Stimulated activated CD4-positive, alpha-beta T cell treated with anti-CD3 and anti-CD28 coated beads, Interleukin-12 subunit alpha, Interleukin-12 subunit beta, amount 100 ng/mL, for 4 hours (primary cell): ENCODE results near the gene C22orf15.

Source experiments
- DNase-seq: peaks from one replicate; pipeline ENCODE4 v3.0.0-alpha.2; 2020

Gene C22orf15

DNA sequence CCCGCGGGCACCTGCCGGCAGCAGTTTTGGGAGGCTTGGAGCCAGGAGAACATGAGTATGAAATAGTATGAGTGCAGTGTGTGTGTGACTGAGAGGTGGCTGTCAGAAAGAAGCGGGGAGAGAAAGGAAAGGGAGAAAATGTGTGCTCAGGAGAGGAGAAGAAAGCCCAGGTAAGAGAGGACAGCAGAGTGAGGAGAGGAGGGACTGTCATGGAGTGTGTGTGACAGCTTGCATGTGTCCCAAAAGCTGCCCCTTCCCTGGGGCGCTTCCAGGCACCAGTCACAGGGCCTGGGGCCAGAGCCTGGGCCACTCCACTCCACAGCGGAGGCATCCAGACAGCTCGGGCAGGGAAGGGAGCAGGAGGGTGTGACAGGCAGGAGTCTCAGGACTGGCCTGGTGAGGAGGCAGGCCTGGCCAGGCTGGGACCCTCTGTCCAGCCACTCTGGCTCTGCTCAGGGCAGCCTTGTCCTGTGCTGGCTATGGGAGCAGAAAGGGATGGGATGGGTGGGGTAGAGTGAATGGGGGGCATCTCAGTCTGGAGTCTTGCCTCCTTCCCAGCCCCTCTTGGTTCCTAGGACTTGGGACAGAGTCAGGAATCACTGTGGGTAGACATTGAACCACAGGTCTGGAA is 10.8 kb downstream of the C22orf15 start:
- DNase-seq, result no peak

DNA sequence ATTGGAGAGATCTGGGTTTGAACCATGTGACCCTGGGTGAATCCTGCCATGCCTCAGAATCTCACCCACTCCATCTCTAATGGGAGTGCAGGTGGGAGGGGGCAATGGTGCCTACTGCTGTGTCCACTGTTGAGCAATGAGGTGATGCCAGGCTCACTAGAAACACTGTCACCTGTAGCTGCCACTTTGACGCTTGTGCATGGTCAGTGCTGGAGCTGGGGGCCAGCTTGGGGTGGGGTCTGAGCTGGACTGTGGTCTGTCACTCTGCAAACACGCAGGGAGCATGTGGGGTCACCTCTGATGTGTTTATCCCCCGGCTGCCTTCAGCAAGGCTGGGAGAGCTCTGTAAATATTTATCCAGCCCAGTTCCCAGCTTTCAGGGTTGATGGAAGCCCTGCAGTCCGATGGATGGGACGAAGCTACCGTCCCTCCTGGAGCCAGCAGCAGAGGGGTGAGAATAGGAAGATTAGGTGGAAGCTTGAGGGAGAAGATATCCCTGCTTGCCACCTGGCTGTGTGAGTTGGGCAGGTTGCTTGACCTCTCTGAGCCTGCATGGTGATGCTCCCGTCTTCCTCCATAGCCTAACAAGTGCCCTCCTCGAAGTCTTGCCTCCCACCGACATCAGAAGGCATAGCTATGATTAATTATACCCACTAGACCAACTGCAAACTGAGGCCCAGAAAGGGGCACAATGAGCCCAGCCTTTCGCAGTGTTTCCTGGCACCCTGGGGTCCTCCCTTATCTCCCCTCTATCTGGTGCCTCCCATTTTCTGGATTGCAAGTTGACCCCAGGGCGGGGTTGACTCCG is 11.5 kb downstream of the C22orf15 start:
- no peak for DNase-seq

DNA sequence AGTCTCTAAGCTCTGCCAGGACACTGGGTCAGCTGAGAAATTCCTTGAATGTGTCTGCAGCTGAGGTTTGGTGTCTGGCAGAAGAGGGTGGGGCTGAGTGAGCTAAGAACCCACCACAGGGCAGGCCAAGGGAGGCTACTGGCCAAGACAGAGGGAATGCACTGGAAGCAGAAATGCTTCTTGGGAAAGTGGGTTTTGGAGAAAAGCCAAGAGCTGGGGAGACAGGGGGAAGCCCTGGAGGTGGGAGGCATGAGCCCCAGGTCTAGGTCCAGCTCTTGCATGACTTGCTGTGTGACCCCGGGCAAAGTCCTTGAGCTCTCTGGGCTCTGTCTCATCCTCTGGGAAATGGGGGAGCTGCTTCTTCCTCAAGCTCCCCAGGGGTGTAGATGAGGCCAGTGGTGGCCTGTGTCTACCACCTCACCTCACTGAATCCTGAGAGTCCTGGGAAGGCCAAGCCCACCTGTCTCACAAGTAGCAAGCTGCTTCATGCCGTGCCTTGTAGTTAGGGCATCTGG is 12.2 kb downstream of the C22orf15 start:
- no peak for DNase-seq

DNA sequence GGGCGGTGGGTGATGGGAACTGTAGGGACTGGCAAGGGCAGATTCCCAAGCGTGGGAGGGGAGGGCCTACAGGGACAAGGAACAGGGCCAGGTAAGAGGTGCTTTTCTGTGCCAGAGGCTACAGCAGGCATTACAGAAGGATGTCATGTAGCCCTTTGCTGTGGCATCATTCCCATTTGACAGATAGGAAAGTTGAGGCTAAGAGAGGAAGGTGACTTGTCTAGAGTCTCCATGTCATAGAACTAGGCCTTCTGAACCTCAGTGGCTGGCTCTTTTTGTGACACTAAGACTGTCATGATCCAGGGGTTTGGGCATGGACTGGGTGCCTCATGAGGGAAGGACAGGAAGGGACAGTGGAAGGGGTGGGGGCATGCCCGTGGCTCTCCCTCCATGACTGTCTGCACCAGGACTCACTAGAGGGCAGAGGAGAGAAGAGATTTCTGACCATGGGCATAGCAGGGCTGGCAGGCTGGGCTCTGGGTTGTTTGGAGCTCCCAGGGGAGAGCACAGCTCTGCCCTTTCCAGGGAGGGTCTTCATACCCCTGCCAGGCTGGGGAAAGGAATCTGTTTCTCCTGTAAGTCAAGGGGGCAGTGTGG is 13.1 kb downstream of the C22orf15 start:
- no peak for DNase-seq

DNA sequence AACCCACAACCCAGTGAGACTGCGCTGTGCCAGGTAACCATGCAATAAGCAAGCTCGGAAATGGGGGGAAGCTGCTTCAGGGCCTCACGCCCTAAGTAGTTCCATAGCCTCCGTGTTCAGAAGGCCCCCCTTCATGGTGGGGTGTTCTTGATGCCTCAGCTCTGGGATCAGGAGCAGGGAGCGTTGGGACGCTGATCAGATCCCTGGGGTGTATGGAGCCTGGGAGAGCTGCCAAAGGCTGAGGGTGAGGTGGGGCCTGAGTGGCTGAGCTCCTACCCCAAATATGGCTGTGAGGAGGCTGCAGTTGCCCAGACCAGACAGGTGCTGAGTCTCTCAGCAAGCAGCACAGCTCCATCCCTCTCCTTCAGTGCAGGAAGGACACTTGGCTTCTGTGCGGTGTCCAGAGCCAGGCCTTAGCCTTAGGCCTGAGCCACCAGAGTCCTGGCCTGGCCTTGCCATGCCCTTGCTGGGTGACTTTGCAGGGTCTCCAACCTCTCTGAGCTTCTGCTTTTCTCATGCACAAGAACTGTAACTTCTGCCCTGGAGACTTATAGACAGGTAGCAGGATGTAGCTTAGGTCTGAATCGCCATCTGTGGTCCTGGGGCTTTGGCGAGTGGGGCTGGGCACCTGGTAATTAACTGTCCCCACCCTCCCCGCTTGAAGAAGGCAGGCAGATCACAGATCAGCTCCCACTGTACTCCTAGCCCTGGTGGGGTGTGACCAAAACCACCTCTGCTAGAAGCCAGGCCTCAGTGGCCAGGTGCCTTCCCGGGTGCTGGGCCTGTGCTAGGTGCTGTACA is 15.2 kb downstream of the C22orf15 start:
- no peak for DNase-seq

DNA sequence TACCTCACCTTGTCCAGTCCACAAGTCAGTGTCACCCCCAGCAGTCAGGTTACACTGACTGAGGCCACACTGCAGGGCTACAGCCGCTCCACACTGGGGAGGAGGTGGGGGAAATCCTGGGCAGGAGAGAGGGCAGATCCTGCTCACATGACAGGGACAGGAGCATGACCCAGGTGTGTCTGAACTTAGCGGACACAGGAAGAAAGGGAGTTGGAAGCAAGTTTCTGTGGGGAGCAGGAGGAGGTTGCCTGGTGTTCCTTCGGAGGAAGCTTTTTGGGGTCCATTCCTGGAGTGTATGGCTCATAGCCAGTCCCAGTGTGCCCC is 15.7 kb downstream of the C22orf15 start:
- no peak for DNase-seq

DNA sequence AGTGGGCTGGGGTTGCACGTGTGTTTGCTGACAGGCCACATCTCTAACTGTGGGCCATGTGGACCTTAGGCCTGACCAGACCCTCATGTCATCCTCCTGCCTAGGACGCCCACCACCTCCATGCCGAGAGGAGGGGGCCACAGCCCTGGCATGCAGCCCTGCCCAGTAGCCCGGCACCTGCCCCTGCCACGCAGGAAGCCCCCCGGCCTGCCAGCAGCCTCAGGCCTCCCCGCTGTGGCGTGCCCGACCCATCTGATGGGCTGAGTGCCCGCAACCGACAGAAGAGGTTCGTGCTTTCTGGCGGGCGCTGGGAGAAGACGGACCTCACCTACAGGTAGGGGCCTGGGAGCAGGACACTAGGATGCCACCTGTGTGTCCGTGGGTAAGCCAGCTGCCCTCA is 16.3 kb downstream of the C22orf15 start:
- no peak for DNase-seq

DNA sequence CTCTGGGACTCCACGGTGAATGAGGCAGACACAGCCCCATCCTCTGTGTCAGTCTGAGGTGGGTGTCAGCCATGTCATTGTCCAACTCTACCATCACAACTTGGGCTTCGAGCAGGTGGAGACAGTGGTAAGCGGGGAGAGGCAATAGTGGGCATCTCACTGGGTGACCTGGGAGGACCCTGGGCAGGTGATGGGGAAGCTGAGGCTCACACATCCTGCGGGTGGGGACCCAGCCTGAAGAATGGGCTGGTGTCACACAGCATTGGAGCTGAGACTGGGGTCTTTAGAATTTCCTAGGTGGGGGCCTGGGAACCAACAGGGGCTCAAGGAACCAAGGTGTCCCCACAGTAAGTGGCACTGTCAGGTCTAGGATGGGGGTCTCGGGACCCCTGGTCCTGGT is 16.9 kb downstream of the C22orf15 start:
- DNase-seq, result no peak

DNA sequence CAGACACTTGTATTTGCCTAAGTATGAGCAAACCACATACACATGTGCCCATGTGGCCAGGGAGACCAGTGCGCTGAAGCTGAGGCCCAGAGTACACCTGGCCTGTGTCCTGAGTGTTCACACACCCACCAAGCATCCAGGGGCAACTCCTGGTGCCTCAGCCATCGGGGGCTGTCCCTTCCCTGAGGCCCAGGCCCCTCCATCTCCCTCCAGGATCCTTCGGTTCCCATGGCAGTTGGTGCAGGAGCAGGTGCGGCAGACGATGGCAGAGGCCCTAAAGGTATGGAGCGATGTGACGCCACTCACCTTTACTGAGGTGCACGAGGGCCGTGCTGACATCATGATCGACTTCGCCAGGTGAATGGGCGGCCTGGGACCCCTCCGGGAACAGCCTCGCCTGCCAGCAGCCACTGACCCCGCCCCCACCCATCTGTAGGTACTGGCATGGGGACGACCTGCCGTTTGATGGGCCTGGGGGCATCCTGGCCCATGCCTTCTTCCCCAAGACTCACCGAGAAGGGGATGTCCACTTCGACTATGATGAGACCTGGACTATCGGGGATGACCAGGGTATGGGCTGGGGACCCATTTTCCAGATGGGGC is 17.5 kb downstream of the C22orf15 start:
- no peak for DNase-seq

DNA sequence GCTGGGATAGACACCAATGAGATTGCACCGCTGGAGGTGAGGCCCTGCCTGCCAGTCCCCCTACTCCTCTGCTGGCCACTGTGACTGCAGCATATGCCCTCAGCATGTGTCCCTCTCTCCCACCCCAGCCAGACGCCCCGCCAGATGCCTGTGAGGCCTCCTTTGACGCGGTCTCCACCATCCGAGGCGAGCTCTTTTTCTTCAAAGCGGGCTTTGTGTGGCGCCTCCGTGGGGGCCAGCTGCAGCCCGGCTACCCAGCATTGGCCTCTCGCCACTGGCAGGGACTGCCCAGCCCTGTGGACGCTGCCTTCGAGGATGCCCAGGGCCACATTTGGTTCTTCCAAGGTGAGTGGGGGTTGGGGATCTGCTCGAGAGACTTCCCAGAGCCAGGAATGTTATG is 18.3 kb downstream of the C22orf15 start:
- DNase-seq, result no peak

DNA sequence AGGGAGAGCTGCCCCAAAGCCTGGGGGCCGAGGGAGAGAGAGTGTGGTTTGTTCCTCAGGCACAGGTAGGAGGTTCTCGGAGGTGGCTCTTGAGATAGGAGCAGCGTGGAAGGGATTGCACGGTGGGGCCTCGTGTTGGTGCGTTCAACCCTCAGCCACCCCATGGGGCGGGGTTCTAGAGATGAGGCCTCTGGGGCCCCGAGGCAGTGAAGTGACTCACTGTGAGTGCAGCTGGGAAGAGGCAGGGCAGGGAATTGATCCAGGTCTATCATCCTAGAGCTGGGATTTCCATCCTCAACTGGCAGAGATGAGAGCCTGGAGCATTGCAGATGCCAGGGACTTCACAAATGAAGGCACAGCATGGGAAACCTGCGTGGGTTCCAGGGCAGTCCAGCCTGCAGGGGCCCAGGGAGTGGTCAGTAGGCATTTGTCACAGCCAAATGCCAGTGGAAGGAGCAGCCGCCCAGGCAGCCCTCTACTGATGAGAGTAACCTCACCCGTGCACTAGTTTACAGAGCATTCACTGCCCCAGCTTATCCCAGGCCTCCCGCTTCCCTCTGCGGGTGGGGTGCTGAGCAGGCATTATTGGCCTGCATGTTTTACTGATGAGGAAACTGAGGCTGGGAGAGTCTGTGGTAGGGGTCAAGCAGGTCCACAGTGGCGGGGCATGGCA is 18.9 kb downstream of the C22orf15 start:
- no peak for DNase-seq

DNA sequence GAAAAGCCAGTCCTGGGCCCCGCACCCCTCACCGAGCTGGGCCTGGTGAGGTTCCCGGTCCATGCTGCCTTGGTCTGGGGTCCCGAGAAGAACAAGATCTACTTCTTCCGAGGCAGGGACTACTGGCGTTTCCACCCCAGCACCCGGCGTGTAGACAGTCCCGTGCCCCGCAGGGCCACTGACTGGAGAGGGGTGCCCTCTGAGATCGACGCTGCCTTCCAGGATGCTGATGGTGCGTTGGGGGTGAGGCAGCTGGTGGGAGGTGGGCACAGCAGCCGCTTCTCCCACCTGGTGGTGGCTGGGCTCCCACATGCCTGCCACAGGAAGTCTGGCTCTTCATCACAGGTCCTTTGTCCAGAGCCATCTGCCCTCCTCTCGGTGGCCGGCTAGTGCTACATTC is 19.5 kb downstream of the C22orf15 start:
- no peak for DNase-seq

DNA sequence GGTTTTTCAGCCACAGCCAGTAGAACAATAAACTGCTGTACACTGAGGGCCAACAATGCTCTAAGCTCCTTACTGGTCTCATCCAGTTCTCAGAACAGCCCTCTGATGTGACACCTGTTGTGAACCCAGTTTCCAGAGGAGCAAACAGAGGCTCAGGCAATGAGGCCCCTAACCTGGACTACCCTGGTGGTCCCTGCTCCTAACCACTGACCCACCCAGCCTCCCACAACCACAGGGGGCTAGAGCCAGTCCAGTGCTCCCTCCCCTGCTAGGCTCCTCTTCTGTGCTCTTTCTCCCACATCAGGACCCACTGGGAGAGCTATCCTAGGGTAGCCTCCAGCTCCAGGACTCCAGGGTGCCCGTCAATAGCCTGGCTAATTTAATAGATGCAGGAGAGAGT is 19.9 kb downstream of the C22orf15 start:
- DNase-seq, result no peak

DNA sequence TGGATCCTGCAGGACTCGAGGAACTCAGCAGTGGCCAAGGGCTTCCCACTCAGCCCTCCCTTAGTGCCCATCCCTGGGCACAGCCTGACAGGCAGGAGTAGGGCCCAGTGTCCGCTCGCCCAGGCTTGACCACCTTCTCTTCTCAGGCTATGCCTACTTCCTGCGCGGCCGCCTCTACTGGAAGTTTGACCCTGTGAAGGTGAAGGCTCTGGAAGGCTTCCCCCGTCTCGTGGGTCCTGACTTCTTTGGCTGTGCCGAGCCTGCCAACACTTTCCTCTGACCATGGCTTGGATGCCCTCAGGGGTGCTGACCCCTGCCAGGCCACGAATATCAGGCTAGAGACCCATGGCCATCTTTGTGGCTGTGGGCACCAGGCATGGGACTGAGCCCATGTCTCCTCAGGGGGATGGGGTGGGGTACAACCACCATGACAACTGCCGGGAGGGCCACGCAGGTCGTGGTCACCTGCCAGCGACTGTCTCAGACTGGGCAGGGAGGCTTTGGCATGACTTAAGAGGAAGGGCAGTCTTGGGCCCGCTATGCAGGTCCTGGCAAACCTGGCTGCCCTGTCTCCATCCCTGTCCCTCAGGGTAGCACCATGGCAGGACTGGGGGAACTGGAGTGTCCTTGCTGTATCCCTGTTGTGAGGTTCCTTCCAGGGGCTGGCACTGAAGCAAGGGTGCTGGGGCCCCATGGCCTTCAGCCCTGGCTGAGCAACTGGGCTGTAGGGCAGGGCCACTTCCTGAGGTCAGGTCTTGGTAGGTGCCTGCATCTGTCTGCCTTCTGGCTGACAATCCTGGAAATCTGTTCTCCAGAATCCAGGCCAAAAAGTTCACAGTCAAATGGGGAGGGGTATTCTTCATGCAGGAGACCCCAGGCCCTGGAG is 20.7 kb downstream of the C22orf15 start:
- DNase-seq, result no peak

DNA sequence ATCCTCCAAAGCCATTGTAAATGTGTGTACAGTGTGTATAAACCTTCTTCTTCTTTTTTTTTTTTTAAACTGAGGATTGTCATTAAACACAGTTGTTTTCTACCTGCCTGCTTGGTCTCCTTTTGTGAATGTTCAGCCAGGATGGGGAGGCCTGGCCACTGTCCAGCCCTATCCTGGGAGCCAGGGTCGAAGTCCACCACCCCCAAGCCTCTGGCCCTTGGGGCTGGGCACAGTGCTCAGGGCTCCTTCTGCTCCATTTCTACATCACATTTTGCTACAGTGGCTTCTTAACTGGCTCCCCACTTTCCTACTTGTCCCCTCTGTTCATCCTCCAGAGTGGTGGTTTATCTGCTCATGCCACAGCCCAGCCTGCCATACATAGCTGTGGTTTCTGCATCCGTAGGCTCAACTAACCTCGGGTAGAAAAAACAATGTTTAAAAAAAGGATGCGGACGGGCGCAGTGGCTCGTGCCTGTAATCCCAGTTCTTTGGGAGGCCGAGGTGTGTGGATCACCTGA is 21.5 kb downstream of the C22orf15 start:
- no peak for DNase-seq

DNA sequence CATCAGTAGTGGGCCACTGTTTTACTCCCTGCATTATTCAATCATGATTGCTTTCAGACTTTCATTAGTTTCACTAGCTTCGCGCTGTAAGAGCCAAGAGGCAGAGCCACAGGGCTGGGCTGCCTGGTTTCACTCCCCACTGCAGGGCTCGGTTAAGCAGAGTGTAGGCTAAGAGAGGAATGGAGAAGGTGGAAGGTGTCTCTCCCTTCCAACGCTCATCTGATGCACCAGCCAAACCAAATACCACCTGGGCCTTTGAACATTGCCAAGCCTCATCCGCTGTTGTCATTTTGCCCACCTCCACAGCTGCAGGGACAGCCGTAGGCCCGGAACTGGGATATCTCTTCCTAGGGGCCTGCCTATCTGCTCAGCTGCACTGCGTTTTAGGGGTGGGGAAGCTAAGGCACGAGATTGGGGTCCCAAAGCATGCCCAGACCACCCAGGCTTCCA is 23.5 kb downstream of the C22orf15 start:
- no peak for DNase-seq

DNA sequence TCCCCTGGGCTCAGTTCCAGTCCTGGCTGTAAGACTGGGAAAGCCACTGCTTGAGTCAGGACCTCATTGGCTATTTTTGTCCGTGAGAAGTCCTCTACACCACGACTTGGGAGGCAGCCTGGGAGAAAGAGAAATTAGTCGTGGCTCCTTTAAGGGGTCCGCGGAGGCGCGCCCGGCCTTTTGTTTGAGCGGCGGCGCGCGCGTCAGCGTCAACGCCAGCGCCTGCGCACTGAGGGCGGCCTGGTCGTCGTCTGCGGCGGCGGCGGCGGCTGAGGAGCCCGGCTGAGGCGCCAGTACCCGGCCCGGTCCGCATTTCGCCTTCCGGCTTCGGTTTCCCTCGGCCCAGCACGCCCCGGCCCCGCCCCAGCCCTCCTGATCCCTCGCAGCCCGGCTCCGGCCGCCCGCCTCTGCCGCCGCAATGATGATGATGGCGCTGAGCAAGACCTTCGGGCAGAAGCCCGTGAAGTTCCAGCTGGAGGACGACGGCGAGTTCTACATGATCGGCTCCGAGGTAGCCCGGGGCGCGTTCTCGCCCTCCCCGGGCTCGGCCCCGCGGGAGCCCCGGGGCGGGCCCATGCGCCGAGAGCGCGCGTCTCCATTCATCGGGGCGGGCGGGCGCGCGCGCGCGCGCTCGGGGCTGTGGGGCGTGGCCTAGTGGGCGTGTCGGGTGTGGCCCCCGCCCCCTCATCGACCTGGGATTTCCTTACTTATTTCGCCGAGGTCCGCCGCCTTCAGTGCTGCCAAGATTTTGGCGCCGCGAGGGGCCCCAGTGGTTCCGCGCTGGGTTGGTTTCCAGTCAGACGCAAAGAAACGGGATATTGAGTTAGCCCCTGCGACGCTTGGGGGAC is 24.2 kb downstream of the C22orf15 start, which contains the start of gene SMARCB1:
Gene SMARCB1, plus strand, starts transcription at position 215 of the 848 bp plus-strand sequence. Its CDS starts 204 bp downstream, at position 419.
- peak; percentile 92 for DNase-seq

DNA sequence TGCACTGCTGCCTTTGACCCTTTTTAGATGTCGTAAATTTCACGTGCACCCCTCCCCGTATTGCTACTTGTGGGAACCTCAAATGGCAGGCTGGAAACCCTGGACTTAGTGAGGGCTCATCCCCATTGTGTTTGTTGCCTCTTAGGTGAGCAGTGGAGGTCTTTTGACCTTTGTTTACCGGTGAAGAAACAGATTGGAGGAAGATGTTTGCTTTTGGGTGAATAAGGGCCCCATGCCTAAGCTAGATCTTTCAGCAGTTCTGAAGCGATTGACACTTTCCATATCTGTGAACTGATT is 24.8 kb downstream of the C22orf15 start:
- DNase-seq, result no peak

DNA sequence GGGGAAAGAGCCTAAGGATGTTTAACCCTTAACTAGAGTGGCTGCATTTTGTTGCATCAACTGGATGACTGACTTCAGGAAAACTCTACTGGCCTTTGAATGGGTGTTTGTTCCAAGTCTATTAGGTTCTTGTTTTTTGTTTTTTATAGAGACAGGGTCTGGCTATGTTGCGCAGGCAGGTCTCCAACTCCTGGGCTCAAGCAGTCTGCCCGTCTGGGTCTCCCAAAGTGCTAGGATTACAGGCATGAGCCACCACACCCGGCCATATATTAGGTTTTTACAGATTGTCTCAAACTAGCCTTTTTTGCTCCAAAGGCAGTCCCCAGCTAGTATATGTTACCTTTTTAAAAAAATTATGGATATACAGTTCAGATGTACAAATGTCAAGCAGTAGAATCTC is 25.1 kb downstream of the C22orf15 start:
- DNase-seq, result no peak

DNA sequence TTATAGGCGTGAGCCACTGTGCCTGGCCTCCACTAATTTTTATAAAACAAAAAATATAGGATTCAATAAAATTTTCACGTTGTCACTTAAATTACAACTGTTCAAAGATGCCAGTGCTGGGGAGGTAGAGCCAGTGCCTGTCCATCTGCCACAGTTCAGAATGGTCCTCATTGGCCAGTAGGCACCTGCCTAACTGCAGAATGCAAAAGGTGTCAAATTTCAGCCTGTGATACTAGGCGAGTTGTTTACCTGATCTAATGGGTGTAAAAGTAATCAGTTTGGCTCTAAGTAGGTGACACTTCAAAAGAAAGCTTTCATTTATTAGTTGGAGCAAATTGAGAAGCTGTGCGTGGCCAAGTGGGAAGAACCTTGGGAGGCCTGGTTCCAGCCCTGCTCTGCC is 26.3 kb downstream of the C22orf15 start:
- no peak for DNase-seq
